Type B pancreatic cell (in vitro differentiated cells): ENCODE data around the gene COL23A1. TPM values are rescaled to one million over a fixed set of nuclear protein-coding genes. Genes with fewer than 3 reads are reported as not detected.

Source experiments
- DNase-seq: peaks from one replicate; pipeline ENCODE4 v3.0.0; 2021; ENCODE audit warnings: mixed read lengths; ENCODE audit not compliant: unreplicated experiment; ENCODE audit errors: extremely low spot score
- H3K27ac Mint-ChIP-seq: 2 replicates; pipeline ENCODE4 v1.8.0; 2021; ENCODE audit warnings: mild to moderate bottlenecking, mixed read lengths
- H3K27me3 Mint-ChIP-seq: 2 replicates; pipeline ENCODE4 v1.8.0; 2021; ENCODE audit warnings: mixed read lengths
- H3K36me3 Mint-ChIP-seq: 2 replicates; pipeline ENCODE4 v1.8.0; 2021; ENCODE audit warnings: mixed read lengths
- H3K4me1 Mint-ChIP-seq: one replicate; pipeline ENCODE4 v1.8.0; 2021; ENCODE audit warnings: mixed read lengths; ENCODE audit not compliant: unreplicated experiment
- H3K4me3 Mint-ChIP-seq: 2 replicates; pipeline ENCODE4 v1.8.0; 2021; ENCODE audit warnings: mild to moderate bottlenecking, mixed read lengths
- H3K9me3 Mint-ChIP-seq: 2 replicates; pipeline ENCODE4 v1.8.0; 2021; ENCODE audit warnings: mixed read lengths
- total RNA-seq: library from RNA; stranded (reverse); gene quantifications from 2 replicates; pipeline ENCODE4 v1.2.1, GENCODE V29; 2021; ENCODE audit warnings: low replicate concordance
- TF ChIP-seq, protein P1 (sequence below): fragments of 200-600 bp; sonication (generic); conservative IDR thresholded peaks from 2 replicates; pipeline ENCODE4 v1.5.0; 2021; ENCODE audit warnings: antibody characterized with exemption, mild to moderate bottlenecking

Gene COL23A1
- total RNA-seq, 1 donor from 2014 or later: 15.5 TPM

DNA sequence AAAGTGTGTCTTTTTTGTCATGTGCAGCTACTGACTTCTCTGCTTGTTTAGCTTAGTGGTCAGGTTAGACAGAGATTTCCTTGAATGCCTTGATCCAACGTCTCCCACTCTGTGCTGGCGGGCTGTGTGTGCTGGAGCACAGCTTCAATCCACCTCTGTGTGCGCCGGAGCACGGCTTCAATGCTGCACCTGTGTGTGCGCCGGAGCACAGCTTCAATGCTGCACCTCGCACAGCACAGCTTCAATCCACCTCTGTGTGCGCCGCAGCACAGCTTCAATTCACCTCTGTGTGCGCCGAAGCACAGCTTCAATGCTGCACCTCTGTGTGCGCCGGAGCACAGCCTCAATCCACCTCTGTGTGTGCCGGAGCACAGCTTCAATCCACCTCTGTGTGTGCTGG is 288.6 kb downstream of the COL23A1 start:
- Mint-ChIP-seq H3K9me3 (no peaks in the 10 kb centered on the region), H3K4me3 (no peak overlapping the region), H3K27ac (no peak overlapping the region), H3K36me3 (peaks cover 3% of the 10 kb centered on the region), H3K4me1 (peaks cover 9% of the 10 kb centered on the region), H3K27me3 (peaks cover 4% of the 10 kb centered on the region)
- TF ChIP-seq, protein P1, sequence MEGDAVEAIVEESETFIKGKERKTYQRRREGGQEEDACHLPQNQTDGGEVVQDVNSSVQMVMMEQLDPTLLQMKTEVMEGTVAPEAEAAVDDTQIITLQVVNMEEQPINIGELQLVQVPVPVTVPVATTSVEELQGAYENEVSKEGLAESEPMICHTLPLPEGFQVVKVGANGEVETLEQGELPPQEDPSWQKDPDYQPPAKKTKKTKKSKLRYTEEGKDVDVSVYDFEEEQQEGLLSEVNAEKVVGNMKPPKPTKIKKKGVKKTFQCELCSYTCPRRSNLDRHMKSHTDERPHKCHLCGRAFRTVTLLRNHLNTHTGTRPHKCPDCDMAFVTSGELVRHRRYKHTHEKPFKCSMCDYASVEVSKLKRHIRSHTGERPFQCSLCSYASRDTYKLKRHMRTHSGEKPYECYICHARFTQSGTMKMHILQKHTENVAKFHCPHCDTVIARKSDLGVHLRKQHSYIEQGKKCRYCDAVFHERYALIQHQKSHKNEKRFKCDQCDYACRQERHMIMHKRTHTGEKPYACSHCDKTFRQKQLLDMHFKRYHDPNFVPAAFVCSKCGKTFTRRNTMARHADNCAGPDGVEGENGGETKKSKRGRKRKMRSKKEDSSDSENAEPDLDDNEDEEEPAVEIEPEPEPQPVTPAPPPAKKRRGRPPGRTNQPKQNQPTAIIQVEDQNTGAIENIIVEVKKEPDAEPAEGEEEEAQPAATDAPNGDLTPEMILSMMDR: no peak
- DNase-seq: no peak

DNA sequence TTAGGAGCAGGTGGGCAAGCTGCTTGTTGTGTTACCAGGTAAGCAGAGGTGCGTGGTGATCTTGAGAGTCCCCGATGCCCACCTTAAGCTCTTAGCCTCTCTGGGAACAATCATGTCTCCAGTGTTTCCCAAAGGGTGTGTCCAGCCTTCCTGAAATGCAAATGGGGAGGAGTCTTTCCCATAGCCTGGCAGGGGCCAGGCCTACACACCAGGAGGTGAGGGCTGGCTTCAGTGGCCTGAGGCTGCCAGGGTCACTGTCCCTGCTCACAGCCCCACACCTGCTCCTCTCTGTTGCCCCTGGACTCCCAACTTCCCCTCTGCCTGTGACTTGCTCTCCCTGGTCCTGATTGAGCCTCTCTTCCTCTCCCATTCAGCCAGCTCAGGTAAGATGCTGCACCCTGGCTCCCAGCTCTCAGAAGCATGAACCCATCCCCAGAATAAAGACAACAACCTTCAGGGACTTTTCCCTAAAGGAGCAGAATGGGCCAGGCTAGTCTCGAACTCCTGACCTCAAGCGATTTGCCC is 291.8 kb downstream of the COL23A1 start:
- Mint-ChIP-seq H3K27ac (no peak overlapping the region), H3K36me3 (peaks cover 6% of the 10 kb centered on the region), H3K27me3 (peaks cover 3% of the 10 kb centered on the region), H3K4me1 (peaks cover 4% of the 10 kb centered on the region), H3K4me3 (no peak overlapping the region), H3K9me3 (peaks cover 9% of the 10 kb centered on the region)
- DNase-seq: no peak
- TF ChIP-seq, protein P1: no peak

DNA sequence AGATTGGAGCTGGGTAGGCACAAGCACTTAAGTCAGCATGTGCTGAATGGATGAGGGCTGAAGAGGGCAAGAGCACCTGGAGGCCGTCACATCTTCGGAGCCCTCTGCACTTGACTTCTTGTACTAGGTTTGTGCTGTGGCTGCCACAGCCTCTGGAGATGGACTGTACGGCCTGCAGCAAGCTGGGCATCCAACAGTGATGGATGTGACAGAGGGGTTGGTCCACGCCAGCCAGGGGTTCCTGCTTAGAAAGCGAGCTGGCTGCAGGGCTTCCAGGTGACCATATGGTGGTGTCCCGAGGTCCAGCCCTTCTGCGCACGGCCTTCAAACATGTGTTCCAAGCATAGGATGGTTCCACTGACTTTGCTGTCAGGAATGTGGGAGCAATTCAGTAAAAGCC is 292.4 kb downstream of the COL23A1 start:
- H3K4me3 Mint-ChIP-seq: no peak overlapping the region
- H3K4me1 Mint-ChIP-seq: peaks cover 9% of the 10 kb centered on the region
- TF ChIP-seq, protein P1: no peak
- DNase-seq: no peak
- peaks cover 9% of the 10 kb centered on the region for H3K9me3 Mint-ChIP-seq
- no peak overlapping the region for H3K27ac Mint-ChIP-seq
- peaks cover 3% of the 10 kb centered on the region for H3K27me3 Mint-ChIP-seq
- H3K36me3 Mint-ChIP-seq: peaks cover 6% of the 10 kb centered on the region

DNA sequence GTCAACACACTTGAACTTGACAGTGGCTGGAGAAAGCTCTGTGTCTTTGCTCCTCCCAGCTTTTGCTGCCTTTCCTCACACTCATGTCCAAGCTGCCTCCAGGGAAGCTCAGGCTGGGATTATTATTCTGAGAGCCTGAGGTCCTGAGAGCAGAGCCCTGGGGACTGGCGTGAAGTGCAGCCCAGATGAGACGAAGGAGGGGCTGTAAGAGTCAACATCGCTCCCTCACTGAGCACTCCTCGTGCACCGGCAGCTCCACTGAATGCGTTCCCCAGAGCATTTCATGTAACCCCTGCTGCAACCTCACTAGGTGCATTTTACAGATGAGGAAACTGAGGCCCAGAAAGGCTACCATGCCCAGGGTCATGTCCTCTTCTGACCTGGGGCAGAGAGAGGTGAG is 294.1 kb downstream of the COL23A1 start:
- Mint-ChIP-seq H3K27me3 (peaks cover 14% of the 10 kb centered on the region), H3K4me1 (peaks cover 26% of the 10 kb centered on the region), H3K27ac (no peak overlapping the region), H3K36me3 (peaks cover 6% of the 10 kb centered on the region), H3K9me3 (peaks cover 9% of the 10 kb centered on the region), H3K4me3 (no peak overlapping the region)
- TF ChIP-seq, protein P1: no peak
- DNase-seq: no peak

DNA sequence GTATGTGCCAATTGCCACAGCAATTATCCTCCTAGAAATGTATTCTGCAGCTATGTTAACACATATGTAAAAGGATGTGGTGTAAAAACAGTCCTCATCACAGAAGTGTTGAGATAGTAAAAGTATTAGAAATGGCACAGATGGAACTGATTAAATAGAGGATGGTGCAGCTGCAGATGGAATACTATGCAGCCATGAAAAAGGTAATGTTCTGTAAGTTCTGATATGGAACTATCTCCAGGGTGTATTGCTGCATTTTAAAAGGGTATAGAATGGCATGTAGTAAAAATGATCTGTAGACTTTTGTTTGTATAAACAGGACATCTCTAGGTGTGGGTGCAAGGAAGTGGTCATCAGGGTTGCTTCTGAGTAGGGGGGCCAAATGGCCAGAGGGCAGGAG is 294.6 kb downstream of the COL23A1 start:
- no peak overlapping the region for H3K4me3 Mint-ChIP-seq
- H3K4me1 Mint-ChIP-seq: peaks cover 27% of the 10 kb centered on the region
- no peak overlapping the region for H3K27ac Mint-ChIP-seq
- H3K27me3 Mint-ChIP-seq: peaks cover 15% of the 10 kb centered on the region
- H3K36me3 Mint-ChIP-seq: peaks cover 6% of the 10 kb centered on the region
- H3K9me3 Mint-ChIP-seq: peaks cover 9% of the 10 kb centered on the region
- TF ChIP-seq, protein P1: no peak
- DNase-seq: no peak

DNA sequence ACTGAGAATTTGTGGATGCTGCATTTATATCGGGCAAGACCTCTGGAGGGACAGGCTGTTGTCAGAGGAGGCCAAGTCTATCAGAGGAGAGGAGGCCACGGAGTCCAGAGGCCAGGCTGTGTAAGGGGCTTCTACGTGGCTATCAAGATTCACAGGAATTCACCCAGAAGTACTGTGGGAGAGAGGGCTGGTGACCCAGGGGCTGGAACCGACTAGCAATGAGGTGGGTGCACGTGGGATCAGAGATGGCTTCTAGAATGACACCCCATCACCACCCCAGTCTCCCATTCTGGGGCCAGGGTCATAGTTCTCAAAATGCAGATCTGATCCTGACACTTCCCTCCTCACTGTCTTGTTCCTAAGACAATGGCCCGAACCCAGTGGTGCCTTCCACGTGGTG is 296.4 kb downstream of the COL23A1 start:
- H3K9me3 Mint-ChIP-seq: peaks cover 9% of the 10 kb centered on the region
- no peak overlapping the region for H3K4me3 Mint-ChIP-seq
- H3K27me3 Mint-ChIP-seq: peaks cover 22% of the 10 kb centered on the region
- H3K27ac Mint-ChIP-seq: no peak overlapping the region
- no peak for DNase-seq
- peaks cover 35% of the 10 kb centered on the region for H3K4me1 Mint-ChIP-seq
- peaks cover 6% of the 10 kb centered on the region for H3K36me3 Mint-ChIP-seq
- TF ChIP-seq, protein P1: no peak
